Liver (tissue), 3 donors: ENCODE data around the gene CA6.

Experiments used
- FOXA2 ChIP-seq: IDR thresholded peaks from 2 replicates; pipeline ENCODE4 v1.6.1; 2016; ENCODE audit warnings: antibody characterized with exemption
- RAD21 ChIP-seq, 2 donors: IDR thresholded peaks; 2 replicates each; pipeline ENCODE4 v1.6.1; 2016; ENCODE audit warnings: antibody characterized with exemption in 2 of 2, mild to moderate bottlenecking in 2 of 2
- REST ChIP-seq: IDR thresholded peaks from 2 replicates; pipeline ENCODE4 v1.6.1; 2016; ENCODE audit warnings: antibody characterized with exemption, mild to moderate bottlenecking
- TF ChIP-seq, protein P1 (sequence below): fragments of 150-350 bp; IDR thresholded peaks from 2 replicates; pipeline ENCODE4 v1.5.1; 2017; ENCODE audit warnings: improper control_type of control experiment, low read depth, low read length; ENCODE audit not compliant: missing input control
- TF ChIP-seq, protein P2 (sequence below): IDR thresholded peaks from 2 replicates; pipeline ENCODE4 v1.6.1; 2016; ENCODE audit warnings: antibody characterized with exemption
- TF ChIP-seq, protein P3 (sequence below): IDR thresholded peaks from 2 replicates; pipeline ENCODE4 v1.6.1; 2016; ENCODE audit warnings: antibody characterized with exemption
- donor health status: healthy.
- donor health status: healthy.

- TF ChIP-seq, protein P1, sequence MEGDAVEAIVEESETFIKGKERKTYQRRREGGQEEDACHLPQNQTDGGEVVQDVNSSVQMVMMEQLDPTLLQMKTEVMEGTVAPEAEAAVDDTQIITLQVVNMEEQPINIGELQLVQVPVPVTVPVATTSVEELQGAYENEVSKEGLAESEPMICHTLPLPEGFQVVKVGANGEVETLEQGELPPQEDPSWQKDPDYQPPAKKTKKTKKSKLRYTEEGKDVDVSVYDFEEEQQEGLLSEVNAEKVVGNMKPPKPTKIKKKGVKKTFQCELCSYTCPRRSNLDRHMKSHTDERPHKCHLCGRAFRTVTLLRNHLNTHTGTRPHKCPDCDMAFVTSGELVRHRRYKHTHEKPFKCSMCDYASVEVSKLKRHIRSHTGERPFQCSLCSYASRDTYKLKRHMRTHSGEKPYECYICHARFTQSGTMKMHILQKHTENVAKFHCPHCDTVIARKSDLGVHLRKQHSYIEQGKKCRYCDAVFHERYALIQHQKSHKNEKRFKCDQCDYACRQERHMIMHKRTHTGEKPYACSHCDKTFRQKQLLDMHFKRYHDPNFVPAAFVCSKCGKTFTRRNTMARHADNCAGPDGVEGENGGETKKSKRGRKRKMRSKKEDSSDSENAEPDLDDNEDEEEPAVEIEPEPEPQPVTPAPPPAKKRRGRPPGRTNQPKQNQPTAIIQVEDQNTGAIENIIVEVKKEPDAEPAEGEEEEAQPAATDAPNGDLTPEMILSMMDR: no peak
- TF ChIP-seq, protein P2, sequence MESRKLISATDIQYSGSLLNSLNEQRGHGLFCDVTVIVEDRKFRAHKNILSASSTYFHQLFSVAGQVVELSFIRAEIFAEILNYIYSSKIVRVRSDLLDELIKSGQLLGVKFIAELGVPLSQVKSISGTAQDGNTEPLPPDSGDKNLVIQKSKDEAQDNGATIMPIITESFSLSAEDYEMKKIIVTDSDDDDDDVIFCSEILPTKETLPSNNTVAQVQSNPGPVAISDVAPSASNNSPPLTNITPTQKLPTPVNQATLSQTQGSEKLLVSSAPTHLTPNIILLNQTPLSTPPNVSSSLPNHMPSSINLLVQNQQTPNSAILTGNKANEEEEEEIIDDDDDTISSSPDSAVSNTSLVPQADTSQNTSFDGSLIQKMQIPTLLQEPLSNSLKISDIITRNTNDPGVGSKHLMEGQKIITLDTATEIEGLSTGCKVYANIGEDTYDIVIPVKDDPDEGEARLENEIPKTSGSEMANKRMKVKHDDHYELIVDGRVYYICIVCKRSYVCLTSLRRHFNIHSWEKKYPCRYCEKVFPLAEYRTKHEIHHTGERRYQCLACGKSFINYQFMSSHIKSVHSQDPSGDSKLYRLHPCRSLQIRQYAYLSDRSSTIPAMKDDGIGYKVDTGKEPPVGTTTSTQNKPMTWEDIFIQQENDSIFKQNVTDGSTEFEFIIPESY: no peak
- TF ChIP-seq, protein P3, sequence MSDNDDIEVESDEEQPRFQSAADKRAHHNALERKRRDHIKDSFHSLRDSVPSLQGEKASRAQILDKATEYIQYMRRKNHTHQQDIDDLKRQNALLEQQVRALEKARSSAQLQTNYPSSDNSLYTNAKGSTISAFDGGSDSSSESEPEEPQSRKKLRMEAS: no peak
- TF ChIP-seq REST (no peak), RAD21 (IDR thresholded peaks at IDR 0.05) (no peak), FOXA2 (no peak)
Measured at GRCh38 chr1:9006956-9007615, 61.4 kb downstream of the CA6 start.
